Measurements from ENCODE around the gene MYG1. TPM values are rescaled to one million over a fixed set of nuclear protein-coding genes. Genes with fewer than 3 reads are reported as not detected.
A peak's percentile ranks its signal among the peaks of the same experiment; 100 is the strongest.

MYG1 gene
- total and polyA plus RNA-seq, 2 of the 13 experiments (the other 11 are each of a cell fraction or from before 2014, with no cell fraction given) = 38.6 to 58.0 TPM

- no peak for TF ChIP-seq ZBTB44 (CRISPR knock-in tag; IDR thresholded peaks at IDR 0.05)
- TF ChIP-seq KAT7 (CRISPR knock-in tag; IDR thresholded peaks at IDR 0.05; ENCODE audit: borderline replicate concordance) = peak; percentile 91; the same call in 1 of the 2 replicates
- peak; percentile 100 for TF ChIP-seq KDM2A (CRISPR knock-in tag; IDR thresholded peaks at IDR 0.05; ENCODE audit: borderline replicate concordance, low read depth)
- TF ChIP-seq ATF7 (IDR thresholded peaks at IDR 0.05) = no peak
- TF ChIP-seq ATF7 (CRISPR knock-in tag; IDR thresholded peaks at IDR 0.05) = peak; percentile 74
- TF ChIP-seq HOXA3 (CRISPR knock-in tag; IDR thresholded peaks at IDR 0.05) = peak; percentile 70
- TF ChIP-seq ZNF30 (CRISPR knock-in tag; IDR thresholded peaks at IDR 0.05) = no peak
- peak; percentile 57; the same call in 1 of the 2 replicates for TF ChIP-seq ZHX2 (IDR thresholded peaks at IDR 0.05; ENCODE audit: low read depth)
- no peak for TF ChIP-seq ZHX2 (CRISPR knock-in tag; IDR thresholded peaks at IDR 0.05; ENCODE audit: borderline replicate concordance)
- peak; percentile 66 for TF ChIP-seq DR1 (CRISPR knock-in tag; IDR thresholded peaks at IDR 0.05)
- TF ChIP-seq ZSCAN22 (CRISPR knock-in tag; IDR thresholded peaks at IDR 0.05) = peak; percentile 58; the same call in 1 of the 2 replicates
- TF ChIP-seq KAT8 (CRISPR knock-in tag; IDR thresholded peaks at IDR 0.05) = peak; percentile 96
- TF ChIP-seq ZNF414 (CRISPR knock-in tag; IDR thresholded peaks at IDR 0.05) = no peak
- no peak for TF ChIP-seq EZH2 (conservative IDR thresholded peaks at IDR 0.05; ENCODE audit: low read depth, low read length)
- no peak for TF ChIP-seq ZNF800 (CRISPR knock-in tag; IDR thresholded peaks at IDR 0.05)
- TF ChIP-seq ERF (CRISPR knock-in tag; IDR thresholded peaks at IDR 0.05) = peak; percentile 75; the same call in 1 of the 2 replicates
- TF ChIP-seq NAIF1 (CRISPR knock-in tag; IDR thresholded peaks at IDR 0.05; ENCODE audit: borderline replicate concordance) = no peak
- TF ChIP-seq ZNF292 (CRISPR knock-in tag; IDR thresholded peaks at IDR 0.05; ENCODE audit: borderline replicate concordance, low read depth) = peak; percentile 57; the same call in 1 of the 2 replicates
- peak; percentile 88; the same call in 1 of the 2 replicates for TF ChIP-seq ZNF724P (CRISPR knock-in tag; IDR thresholded peaks at IDR 0.05; ENCODE audit: borderline replicate concordance)
- peak in 1 of 2 experiments; percentile 76; a peak in 1 of 4 replicates for TF ChIP-seq KLF16 (CRISPR knock-in tag; IDR thresholded peaks at IDR 0.05)
These were observed at the start of gene MYG1 (continued) for GRCh38 chr12:53299454-53300180.

All from HepG2 (cell line).